NCI-H69 (cell line): ENCODE data around the gene RASA1.
A peak's percentile ranks its signal among the peaks of the same experiment; 100 is the strongest.

Experiments used
- DNase-seq: peaks from one replicate; lab custom pipeline; 2025; lab: John Stamatoyannopoulos, UW

Gene RASA1

DNA sequence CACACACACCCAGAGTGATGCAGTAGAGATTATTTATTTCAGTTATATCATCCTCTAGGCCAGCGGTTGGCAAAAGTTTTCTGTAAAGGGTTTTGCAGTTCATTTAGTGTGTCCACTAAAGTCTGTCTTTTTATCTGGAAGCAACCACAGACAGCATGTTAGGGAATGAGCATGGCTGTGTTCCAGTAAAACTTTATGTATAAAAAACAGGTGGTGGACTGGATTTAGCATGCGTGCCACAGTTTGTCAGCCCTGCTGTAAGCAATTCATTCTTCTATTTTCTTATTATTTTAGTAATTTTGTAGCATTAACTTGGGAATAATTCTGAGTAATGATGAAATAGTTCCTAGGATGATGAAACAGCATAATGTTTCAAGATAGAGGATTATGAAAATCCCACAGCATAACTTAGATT, 93.4 kb downstream of the RASA1 start:
- DNase-seq = no peak

DNA sequence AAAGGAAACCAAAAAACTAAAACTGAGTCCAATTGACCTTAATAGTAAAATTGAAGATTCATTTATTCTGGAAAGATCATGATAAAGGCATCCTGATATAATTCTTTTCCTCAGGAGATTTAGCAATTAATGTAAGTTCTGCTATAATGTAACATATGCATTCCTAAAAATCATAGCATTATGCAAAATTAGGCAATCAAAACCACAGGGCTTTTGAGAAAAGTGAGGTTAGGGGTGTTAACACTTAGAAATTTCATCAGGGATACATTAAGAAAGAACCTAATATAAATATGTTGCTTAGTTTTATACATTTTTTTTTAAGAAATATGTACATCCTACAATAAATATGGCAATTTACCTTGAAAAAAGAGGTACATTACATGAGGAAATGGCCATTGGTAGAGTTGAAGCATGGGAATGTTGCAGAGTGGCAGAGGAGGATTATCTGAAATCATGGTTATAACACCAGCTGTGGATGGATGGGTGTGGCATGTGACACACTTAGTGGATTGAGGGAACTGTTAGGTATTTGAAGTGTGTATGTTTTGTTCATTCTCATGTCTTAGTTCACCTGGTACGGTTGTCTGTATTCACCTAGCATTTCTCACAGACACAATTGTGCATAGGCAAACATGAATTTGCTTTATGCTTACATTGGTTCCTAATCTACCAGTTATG, 94.0 kb downstream of the RASA1 start:
- DNase-seq = no peak

DNA sequence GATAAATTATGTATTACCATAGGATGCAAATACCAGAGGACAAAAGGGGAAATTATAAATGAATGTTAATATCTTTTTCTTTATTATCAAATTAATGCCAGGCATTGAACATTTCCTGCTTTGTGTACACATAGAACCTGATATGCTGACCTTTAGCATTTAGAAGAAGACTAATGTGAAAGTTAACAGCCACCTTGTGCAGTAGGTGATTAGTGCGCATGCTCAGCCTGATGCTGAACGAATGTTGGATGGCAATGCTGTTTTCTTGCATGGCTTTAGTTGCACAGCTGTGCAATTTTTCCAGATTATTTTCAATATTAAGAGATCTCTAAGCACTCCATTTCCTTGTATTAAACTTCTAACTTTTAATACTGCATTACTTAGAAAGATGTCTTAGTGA, 99.6 kb downstream of the RASA1 start:
- DNase-seq = peak; percentile 31

DNA sequence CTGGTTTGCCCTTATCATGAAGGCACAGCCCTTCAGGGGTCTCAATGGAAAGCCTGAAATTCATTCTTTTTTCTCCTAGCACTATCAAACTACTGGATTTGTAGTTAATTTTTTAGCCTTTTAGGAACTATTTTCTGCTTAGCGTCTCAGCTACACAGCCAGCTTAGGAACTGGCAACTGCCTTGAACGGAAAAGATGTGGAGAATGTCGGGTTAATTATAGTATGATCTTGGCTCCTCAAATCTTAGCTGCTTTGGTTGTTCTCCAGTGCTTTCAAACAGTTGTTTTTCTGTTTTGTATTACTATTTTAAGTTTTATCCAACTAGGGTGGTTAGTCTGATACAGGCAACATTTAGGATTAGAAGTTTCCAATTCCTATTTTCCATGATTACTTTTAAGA, 100.9 kb downstream of the RASA1 start:
- DNase-seq = no peak

DNA sequence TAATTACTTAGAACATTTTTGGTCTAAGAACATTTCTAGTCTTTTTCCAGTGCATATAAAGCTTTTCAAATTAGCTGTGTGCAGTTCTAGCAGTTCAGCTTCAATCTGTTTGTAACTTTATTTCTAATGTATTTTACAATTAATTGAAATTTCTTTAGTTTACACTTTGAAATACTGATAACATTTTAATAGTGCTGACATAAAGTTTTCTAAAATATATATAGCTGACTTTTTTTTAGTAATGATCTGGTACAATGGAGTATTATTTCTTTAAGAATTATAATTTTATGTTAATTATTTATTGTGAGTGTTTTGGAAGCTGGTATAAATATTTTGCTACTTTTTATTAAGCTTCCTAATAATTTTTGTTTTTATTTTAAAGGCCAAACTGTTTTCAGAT, 101.7 kb downstream of the RASA1 start:
- DNase-seq = no peak

DNA sequence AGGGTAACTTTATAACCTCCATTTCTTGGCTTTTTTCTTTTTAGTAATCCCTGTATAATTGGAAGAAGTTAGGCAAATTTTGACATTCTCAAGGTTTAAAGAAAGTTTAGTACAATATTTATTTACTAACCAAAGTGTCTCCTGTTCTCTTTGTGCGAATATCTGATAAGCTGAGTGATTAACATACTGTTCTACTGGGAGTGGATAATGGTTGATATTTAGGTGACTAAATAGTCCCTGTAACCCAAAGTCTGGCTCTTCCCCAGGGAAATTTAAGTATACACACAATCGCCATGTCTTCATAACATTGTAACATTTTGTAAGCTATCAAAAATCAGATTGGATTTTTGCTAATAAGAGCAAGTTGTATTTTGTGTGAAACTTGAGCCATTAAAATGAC, 105.0 kb downstream of the RASA1 start:
- DNase-seq = no peak

DNA sequence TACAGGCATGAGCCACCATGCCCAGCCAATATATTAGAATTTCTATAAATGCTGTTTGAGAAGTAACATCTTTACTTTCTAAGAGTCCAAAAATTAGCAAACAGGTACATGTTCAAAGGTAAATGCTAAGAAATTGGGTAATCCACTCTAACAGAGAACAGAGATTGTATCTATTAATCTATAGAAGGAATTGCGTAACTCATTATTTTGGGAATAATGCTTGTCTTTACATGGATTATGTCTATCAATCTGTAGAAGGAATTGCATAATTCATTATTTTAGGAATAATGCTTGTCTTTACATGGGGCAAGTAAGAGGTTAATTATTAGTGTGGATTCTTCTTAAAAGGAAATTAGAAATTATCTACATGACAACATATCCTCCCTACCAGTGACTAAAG, 114.5 kb downstream of the RASA1 start:
- DNase-seq = no peak

DNA sequence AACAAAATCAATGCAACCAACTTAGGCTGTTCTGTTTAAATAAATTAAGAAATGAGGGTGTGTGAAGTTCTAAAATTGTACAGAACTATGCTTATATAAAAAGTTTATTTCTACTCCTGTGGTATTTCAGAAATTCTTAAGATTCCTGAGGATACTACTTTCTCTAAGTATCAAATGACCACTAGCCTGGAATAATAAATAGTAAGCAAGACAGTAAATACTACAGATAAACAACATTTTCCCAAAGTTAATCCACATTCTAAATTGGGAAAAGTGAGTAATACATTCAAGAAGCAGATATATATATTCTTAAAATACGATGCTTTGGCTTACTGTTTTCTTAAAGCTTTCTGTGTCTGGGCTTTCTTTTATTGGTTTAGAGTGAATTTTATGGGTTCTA, 115.5 kb downstream of the RASA1 start:
- no peak for DNase-seq

DNA sequence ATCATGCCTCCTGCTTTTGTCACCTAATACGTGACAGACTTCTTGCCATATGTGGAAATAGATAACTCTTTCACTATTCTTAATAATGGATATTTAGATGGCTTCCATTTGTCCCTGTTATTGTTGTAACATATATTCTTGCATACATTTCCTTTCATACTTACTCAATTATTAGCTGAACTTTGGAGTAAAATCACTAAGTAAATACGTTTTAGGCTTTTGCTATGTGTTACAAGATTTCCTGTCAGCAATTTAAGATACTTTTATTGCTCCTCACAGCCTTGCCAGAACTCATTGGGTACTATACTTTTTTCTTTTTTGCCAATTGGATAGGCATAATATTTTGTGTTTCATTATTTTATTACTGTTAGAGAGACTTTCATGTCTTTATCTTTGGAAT, 118.1 kb downstream of the RASA1 start:
- DNase-seq = no peak

DNA sequence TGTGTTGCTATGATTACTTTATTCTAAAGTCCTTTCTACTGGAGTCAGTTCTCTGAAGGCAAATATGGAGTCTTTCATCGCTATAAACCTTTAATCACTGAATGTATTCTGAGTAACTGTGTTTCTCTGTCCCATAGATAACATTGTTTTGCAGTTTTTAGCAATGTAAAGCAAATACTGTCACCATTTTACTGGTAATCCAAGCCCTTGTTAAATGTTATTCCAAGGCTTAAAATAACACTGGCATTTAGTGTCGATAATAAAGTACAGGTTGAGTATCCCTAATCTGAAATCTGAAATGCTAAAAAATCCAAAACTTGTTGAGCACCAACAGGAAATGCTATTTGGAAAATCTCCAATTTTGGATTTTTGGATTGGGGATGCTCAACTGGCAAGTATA, 120.4 kb downstream of the RASA1 start:
- DNase-seq = no peak

DNA sequence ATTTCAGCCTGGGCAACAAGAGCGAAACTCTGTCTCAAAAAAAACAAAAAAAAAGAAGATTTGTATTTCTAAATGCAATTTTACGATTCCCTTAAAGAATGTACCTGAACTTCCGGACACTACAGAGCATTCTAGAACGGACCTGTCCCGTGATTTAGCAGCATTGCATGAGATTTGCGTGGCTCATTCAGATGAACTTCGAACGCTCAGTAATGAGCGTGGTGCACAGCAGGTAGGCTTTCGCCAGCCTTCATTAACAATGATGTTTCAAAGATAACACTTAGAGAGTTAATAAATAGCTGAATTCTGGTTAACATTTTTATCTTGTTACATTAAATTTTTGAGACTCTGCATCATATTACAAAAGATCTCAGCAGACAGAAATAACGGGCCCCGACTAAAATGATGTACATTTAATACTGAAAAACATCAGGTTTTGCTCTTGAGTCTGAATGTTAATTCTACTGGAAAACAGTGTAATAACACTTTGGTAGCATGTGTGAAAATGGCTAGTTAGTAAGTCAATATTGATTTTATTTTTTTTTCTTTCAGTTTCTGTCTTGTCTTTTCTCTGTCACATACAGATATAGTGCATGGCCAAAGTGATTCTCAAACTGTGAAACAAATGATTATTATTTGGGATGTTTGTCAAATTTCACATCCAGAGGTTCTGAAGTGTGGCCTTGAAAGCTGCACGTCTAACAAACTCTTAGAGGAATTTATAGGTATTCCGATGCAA, 121.8 kb downstream of the RASA1 start:
- DNase-seq = no peak

DNA sequence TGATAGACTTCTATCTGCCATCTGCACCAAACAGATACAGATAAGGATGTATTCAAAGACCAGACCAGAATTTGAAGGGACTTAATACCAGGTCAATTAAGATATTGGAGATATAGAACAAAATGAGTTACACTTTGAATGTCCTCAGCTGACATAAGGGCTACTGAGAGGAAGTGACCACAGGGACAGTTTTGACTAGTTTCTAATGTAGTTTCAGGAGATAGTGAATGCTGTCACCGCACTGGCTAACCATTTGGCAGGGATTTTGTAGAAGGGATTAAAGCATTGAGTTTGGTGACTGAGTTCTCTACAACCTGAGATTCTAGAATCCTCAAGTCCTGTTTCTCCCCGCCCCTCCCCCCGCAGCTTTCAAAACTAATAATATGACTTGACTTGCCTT, 122.4 kb downstream of the RASA1 start:
- no peak for DNase-seq

DNA sequence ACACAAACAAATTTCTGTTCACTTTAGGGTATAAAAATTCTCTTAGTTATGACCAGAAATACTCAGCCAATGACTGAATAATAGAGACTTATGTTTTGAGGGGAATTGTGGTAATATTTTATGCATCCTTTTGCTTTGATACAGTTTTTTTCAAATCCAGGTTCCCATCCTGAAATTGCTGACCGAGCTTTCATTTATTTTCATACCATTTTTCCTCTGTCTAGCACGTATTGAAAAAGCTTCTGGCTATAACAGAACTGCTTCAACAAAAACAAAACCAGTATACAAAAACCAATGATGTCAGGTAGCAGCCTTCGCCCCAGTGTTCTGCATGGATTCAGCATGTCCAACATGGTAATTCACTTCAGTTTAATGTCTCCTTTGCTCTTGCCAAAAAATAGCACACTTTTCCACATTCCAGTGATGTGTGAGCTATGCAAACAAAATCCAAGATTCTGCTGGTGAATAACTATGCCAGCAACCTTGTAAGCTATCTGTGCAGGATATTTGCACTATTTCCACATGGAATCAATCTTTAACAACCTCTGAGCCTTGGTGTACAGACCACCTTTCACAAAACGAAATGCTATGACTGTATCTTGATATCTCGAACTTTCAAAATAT, 123.0 kb downstream of the RASA1 start:
- no peak for DNase-seq

DNA sequence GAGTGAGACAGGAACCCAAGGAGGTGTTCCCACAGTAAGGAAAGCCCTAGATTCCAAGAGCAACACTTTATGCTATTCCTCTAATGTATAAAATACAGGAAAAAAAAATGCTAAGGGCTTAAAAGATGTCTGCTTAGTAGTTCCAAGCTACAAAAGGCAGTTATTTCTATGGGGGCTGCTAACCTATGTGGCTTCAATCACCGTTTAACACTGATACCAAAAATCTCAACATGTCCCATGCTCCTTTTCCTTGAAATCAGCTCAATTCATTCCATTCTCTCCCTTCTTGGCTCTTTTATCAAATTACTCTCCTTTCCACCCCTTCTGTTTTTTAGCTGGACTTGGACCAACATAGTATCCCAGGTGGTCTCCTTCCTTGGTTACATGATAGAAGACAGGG, 124.5 kb downstream of the RASA1 start:
- no peak for DNase-seq

DNA sequence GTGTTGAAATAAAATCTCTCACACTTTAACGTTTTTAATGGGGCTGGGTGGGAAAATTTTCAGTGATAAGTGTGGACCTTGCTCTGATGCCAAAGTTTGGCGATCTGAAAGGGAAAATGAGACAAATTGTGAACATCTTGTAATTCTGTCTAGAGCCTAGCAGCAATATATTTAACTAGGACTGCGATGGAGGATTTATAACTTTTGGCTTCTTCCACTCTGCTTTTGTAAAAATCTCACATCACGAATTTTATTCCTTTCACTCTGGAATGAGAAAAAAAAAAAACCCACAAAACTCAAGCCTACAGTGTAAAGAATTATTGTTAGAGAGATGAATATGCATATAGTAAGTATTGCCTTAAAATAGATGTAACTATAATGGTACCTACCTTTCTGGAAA, 125.1 kb downstream of the RASA1 start:
- no peak for DNase-seq

DNA sequence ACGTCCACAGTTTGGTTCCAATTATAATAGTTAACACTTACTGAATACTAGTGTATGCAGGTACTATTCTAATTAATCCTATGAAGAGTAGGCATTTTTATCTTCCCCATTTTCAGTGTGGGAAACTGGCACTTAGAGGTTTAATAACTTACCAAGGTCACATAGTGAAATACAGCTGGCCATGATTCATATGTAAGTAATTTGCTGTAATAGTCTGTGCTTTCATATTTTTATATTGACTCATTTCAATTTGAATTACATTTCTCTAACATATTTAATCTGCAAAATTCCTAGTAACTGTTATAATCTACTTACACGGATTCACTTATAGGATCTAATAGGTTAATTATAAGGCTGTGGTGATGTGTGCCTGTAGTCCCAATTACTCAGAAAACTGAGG, 125.6 kb downstream of the RASA1 start:
- DNase-seq = no peak

DNA sequence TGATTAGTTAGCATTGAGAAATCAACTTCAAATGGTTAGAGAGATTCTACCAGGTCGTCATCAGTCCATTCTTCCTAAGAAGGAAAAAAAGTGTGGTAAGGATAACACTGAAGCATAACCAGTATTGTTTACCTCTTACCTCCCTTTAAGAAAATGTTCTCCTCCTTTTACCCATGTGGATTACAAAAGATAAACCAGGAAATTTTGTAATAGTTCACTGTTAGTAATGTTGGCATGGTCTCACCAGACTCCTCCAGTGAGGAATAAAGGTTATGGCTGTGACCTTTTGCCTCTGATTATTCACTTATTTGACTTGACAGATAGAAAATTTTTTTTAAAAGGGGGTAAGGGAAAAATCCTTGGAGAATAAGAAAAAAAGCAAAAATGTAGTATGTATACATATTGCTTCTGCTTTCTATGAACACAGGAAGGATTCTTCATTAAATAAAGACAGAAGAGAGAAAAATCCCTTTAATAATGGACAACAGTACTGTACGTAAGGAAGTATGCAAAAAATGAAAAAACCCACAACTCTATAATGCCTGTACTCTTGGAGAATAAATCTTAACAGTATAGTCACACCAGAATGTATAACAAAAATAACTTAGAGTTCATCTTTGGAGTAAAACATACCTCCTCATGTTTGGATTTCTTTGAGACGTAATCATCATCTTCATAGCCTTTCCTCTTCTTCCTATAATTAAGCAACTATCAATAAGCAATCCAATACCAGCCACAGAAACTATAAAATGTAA, 126.9 kb downstream of the RASA1 start:
- DNase-seq = no peak

DNA sequence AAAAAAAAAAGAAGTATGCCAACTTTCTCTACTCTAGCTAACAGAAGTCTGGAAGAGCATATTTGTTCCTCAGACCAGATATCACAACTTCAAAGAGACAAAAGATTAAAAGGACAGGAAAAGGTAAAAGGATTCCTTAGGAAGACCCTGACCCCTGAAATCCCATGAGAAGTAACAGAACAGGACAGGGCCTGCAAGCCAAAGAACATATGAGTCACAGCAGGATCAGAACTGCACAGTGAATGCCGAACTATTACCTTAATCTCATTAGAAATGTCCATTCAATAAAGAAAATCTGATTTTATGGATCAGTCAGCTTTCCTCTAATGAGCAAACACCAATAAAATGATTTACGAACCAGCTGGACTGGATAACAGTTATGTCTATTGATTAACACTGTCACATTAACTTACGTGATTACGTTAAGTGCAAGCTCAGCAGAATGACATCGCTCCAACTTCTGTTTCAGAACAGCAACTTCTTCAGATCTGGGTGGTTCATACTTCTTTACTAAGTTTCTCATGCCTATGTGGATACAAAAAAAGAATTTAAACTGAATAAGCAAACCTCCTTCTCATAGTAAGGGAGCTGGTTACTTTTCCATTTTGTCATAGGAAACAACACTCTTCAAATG, 131.4 kb downstream of the RASA1 start:
- no peak for DNase-seq

DNA sequence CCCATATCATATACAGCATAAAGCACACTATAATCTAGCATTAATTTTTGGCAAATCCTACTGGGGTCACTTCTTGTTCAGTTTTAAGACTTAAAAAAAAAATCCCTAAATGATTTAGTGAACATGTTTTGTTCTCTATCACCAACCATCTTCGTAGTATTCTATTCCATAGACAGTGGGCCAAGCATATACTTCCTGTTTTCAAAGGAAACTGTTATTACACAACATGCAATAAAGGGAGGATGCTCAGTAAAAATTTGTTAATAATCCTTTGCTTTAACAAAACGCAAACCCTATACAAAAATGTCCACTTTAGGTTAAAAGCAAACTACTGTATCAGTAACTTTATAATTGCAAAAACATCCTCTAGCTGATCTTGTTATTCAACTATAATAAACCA, 132.0 kb downstream of the RASA1 start:
- DNase-seq = no peak

DNA sequence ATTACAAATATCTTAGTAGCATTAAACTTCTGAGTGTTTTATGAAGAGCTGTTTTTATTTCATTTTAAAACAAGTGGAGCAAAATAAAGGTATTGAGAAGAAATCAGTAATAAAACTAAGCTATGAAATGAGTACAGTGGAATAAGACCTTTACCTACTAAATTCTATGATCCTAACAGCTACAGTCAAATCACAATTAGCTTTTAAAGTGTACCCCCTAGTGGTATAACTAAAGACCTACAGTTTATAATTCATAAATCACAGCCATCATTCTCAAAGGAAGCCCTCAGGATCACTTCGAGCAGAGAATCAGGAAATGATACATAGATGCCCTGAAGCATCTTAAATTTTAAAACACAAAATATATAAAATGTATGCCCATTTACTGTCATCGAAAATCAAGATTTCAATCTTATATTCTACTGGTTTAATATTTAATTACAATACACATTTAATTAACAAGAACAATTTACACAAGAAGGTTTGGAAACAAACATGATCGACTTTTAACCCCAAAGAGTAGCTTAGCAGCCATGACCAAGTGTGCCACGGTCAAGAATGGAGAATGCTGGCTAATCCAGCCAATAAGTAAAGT, 132.7 kb downstream of the RASA1 start:
- DNase-seq = peak; percentile 71

DNA sequence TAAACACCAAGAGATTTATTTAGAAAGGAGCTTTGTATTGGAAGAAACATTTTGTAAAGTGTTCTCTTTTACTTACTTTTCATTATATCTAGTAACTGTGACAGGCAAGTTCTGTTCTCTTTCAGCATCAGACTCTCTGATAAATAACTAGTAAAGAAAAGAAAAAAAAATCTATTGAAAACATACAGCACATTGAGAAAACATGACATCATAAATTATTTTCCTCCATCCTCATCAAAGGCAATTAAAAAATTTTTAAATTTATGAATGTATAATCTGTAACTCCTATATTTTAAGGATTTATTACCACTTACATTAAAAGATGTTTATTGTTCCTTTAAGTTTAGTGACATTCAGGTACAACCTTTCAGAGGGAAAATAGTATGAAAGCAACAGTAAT, 133.9 kb downstream of the RASA1 start:
- DNase-seq = no peak

DNA sequence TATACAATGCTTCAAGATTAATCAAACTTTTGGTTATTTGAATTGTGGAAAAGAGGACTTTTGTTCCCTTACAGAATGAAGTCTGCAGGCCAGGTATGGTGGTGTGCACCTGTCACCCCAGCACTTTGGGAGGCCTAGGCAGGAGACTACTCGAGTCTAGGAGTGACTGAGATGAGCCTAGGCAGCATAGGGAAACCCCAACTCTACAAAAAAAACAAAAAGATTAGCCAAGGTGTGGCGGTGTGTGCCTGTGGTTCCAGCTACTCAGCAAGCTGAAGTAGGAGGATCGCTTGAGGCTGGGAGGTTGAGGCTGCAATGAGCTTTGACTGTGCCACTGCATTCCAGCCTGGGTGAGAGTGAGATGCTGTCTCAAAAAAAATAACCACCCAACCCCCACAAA, 135.7 kb downstream of the RASA1 start:
- DNase-seq = no peak
